Natural killer cell (primary cell): Measurements from ENCODE around the gene MSTO1. TPM values are rescaled to one million over a fixed set of nuclear protein-coding genes. Genes with fewer than 3 reads are reported as not detected.
"Not testable (repeated sequence)": the region's sequence is repeated elsewhere in the genome, so short reads cannot be mapped to it uniquely, and the experiment has no call there.

ENCODE experiments used
- ATAC-seq, 3 donors: fragments of 150-1000 bp in 2 of 3; fragments of 200-7000 bp in 1 of 3; cut with Tn5 transposase; 1 replicate in 1 of 3; 2 replicates in 2 of 3; pipeline ENCODE4 v1.10.0; 2021; ENCODE audit warnings: mild to moderate bottlenecking in 2 of 3, moderate library complexity in 2 of 3
- DNase-seq, 2 donors: peaks; one replicate each; pipeline versions ENCODE4 v3.0.0 to v3.0.0-alpha.2; 2013 to 2021; ENCODE audit warnings: mixed read lengths in 1 of 2
- H3K27ac ChIP-seq: one replicate; pipeline ENCODE4 v1.5.1; 2013; ENCODE audit warnings: mild to moderate bottlenecking, low read length
- H3K27me3 ChIP-seq: one replicate; pipeline ENCODE4 v1.6.1; 2013; ENCODE audit warnings: low read length; ENCODE audit not compliant: control insufficient read depth, insufficient read depth
- H3K36me3 ChIP-seq: one replicate; pipeline ENCODE4 v1.6.1; 2013; ENCODE audit warnings: low read length; ENCODE audit not compliant: control insufficient read depth, insufficient read depth
- H3K4me1 ChIP-seq: one replicate; pipeline ENCODE4 v1.6.1; 2013; ENCODE audit warnings: low read length; ENCODE audit not compliant: control insufficient read depth, insufficient read depth
- H3K4me3 ChIP-seq: one replicate; pipeline ENCODE4 v1.5.1; 2013; ENCODE audit warnings: low read length
- H3K9me3 ChIP-seq: one replicate; pipeline ENCODE4 v1.6.1; 2013; ENCODE audit warnings: low read length; ENCODE audit not compliant: control insufficient read depth, insufficient read depth
- H3K27ac Mint-ChIP-seq, 2 donors: one replicate each; pipeline ENCODE4 v1.8.0; 2022; ENCODE audit warnings: mild to moderate bottlenecking in 2 of 2, mixed read lengths in 2 of 2, moderate library complexity in 1 of 2
- H3K27me3 Mint-ChIP-seq, 2 donors: one replicate each; pipeline ENCODE4 v1.8.0; 2022; ENCODE audit warnings: low read depth in 2 of 2, mixed read lengths in 2 of 2
- H3K36me3 Mint-ChIP-seq: one replicate; pipeline ENCODE4 v1.8.0; 2022; ENCODE audit warnings: mixed read lengths
- H3K4me1 Mint-ChIP-seq, 2 donors: one replicate each; pipeline ENCODE4 v1.8.0; 2022; ENCODE audit warnings: mixed read lengths in 2 of 2
- H3K4me3 Mint-ChIP-seq: one replicate; pipeline ENCODE4 v1.8.0; 2022; ENCODE audit warnings: mild to moderate bottlenecking, moderate library complexity, mixed read lengths
- H3K9me3 Mint-ChIP-seq, 2 donors: one replicate each; pipeline ENCODE4 v1.8.0; 2022; ENCODE audit warnings: mixed read lengths in 2 of 2
- CTCF ChIP-seq: fragments of 200-600 bp; IDR thresholded peaks from one replicate; pipeline ENCODE4 v1.8.0; 2022; ENCODE audit warnings: antibody characterized with exemption
- WGBS: methylation state at CpG from one replicate; pipeline ENCODE4 v1.1.7; 2013; ENCODE audit warnings: missing lambda C conversion rate; ENCODE audit not compliant: insufficient coverage; 5-methylcytosine and 5-hydroxymethylcytosine counted together
- intact Hi-C: fragments of 100-400 bp; cut with micrococcal nuclease; formaldehyde crosslinking; loops from one replicate; pipeline ENCODE4 v1.14.2; 2022
- total RNA-seq, 4 donors: library from RNA; stranded (reverse); fragments of 120-200 nt in 1 of 4; gene quantifications; one replicate each; pipeline versions ENCODE4 v1.2.3 to v1.2.4, GENCODE V29; 2013 to 2022

The MSTO1 gene
- total RNA-seq, 3 donors from 2014 or later (not counting 1 experiment from before 2014, with no cell fraction given): 44.7 to 53.6 (median 46.7) TPM

DNA sequence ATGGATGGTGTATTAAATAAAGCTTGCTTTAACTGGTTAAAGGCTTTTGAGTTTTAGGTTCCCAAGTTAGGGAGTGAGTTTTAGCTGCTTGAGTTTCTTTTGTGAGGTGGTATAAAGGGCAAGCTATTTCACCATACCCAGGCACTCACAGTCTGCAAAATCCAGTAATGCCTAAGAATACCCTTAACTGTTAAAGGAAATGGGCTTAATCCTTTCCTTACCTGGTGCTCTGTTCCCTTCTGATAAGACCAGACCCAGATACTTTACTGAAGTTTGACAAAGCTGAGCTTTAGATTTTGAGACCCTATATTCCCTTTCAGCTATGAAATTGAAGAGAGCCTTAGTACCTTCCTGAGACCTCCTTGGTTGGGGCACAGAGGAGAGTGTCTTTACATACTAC is 30.3 kb downstream of the MSTO1 start:
- DNase-seq (no peak), ATAC-seq (no peak)
- no peaks in the 10 kb centered on the region for H3K27me3 Mint-ChIP-seq
- intact Hi-C loops: no loop called here
- Histone ChIP-seq H3K4me3 (no peak overlapping the region), H3K36me3 (no peaks in the 10 kb centered on the region), H3K4me1 (peaks cover 17% of the 10 kb centered on the region), H3K27me3 (no peaks in the 10 kb centered on the region), H3K9me3 (peaks cover 21% of the 10 kb centered on the region), H3K27ac (no peak overlapping the region)
- H3K4me1 Mint-ChIP-seq: peaks cover 18 to 20% of the 10 kb centered on the region in 2 donors
- H3K36me3 Mint-ChIP-seq: peaks cover 11% of the 10 kb centered on the region
- peaks cover 0 to 9% of the 10 kb centered on the region in 2 donors for H3K9me3 Mint-ChIP-seq
- no peak overlapping the region for H3K4me3 Mint-ChIP-seq
- no peak overlapping the region for H3K27ac Mint-ChIP-seq
- no peak for TF ChIP-seq CTCF

- H3K4me3 ChIP-seq, DNase-seq, ATAC-seq, H3K27ac Mint-ChIP-seq, H3K4me1 Mint-ChIP-seq, intact Hi-C loops, H3K4me1 ChIP-seq, H3K27ac ChIP-seq, H3K27me3 ChIP-seq, H3K9me3 Mint-ChIP-seq, H3K27me3 Mint-ChIP-seq, H3K36me3 ChIP-seq, H3K4me3 Mint-ChIP-seq: not testable (repeated sequence)
- H3K9me3 ChIP-seq: peaks cover 21% of the 10 kb centered on the region
- 94% methylated on average over 9 of the region's 11 CpGs for WGBS
- peaks cover 11% of the 10 kb centered on the region for H3K36me3 Mint-ChIP-seq
Measured at GRCh38 chr1:155642559-155643180, 32.7 kb downstream of the MSTO1 start.

- Histone ChIP-seq H3K4me1 (peaks cover under 1% of the 10 kb centered on the region), H3K36me3 (no peaks in the 10 kb centered on the region), H3K9me3 (peaks cover 21% of the 10 kb centered on the region), H3K27ac (no peak overlapping the region), H3K4me3 (no peak overlapping the region), H3K27me3 (no peaks in the 10 kb centered on the region)
- Mint-ChIP-seq H3K36me3 (peaks cover 11% of the 10 kb centered on the region), H3K4me1 (no peaks in the 10 kb centered on the region), H3K27me3 (peaks cover 0 to 3% of the 10 kb centered on the region in 2 donors), H3K27ac (no peak overlapping the region), H3K9me3 (peaks cover 0 to 9% of the 10 kb centered on the region in 2 donors), H3K4me3 (no peak overlapping the region)
- TF ChIP-seq CTCF: no peak
- intact Hi-C loops: no loop called here
- no peak for DNase-seq
- no peak for ATAC-seq
- 94% methylated on average over 3 of the region's 3 CpGs for WGBS
Measured at GRCh38 chr1:155643230-155643629, 33.2 kb downstream of the MSTO1 start.

- intact Hi-C loops: no loop called here
- peaks cover 0 to 6% of the 10 kb centered on the region in 2 donors for H3K27me3 Mint-ChIP-seq
- Histone ChIP-seq H3K4me3 (no peak overlapping the region), H3K4me1 (no peaks in the 10 kb centered on the region), H3K36me3 (no peaks in the 10 kb centered on the region), H3K9me3 (peaks cover 21% of the 10 kb centered on the region), H3K27ac (no peak overlapping the region), H3K27me3 (no peaks in the 10 kb centered on the region)
- H3K36me3 Mint-ChIP-seq: peaks cover 11% of the 10 kb centered on the region
- H3K9me3 Mint-ChIP-seq: peaks cover 0 to 9% of the 10 kb centered on the region in 2 donors
- ATAC-seq (no peak), DNase-seq (no peak)
- no peak overlapping the region for H3K27ac Mint-ChIP-seq
- WGBS: 89% methylated on average over 4 of the region's 4 CpGs
- TF ChIP-seq CTCF: no peak
- no peak overlapping the region for H3K4me3 Mint-ChIP-seq
- H3K4me1 Mint-ChIP-seq: no peaks in the 10 kb centered on the region
Measured at GRCh38 chr1:155645034-155645598, 35.1 kb downstream of the MSTO1 start.
